Kidney tubule cell (primary cell): ENCODE data around the gene ANTXR2.

Experiments
- DNase-seq: peaks from one replicate; pipeline ENCODE4 v3.0.0-alpha.2; 2018; ENCODE audit warnings: low spot score

ANTXR2 gene

DNA sequence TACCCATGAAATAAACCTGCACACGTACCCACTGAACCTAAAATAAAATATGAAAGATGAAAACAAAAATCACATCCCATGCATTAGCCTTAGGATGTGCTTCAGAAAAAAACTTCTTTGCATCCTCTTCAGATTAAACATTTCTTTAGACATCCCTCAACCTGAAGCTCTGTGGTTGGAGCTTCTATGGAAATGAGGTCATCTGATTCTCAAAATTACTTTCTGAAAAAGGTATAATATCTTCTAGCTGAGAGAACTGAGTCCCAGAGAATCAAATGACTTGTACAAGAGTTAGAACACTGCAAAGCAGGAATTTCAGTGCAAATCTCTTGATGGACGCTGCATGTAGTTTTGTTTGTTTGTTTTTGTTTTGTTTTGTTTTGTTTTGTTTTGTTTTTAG lies 19.1 kb upstream of the ANTXR2 start:
- no peak for DNase-seq

DNA sequence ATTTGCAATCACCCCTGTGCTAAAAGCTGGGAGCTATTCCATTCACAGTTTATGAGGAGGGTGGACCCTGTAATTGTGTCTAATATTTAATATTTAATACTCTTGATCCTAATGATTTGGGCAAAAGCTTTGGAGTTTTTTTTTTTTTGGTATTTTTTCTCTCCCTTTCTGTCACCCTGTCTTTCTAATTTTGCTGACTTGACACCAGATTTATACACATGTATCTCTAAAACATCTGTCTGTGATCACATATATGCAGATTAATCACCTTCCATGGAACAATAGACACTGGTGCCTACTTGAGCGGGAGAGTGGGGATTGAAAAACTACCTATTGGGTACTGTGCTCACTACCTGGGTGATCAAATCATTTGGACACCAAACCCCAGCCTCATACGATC lies 18.7 kb upstream of the ANTXR2 start:
- DNase-seq: no peak

DNA sequence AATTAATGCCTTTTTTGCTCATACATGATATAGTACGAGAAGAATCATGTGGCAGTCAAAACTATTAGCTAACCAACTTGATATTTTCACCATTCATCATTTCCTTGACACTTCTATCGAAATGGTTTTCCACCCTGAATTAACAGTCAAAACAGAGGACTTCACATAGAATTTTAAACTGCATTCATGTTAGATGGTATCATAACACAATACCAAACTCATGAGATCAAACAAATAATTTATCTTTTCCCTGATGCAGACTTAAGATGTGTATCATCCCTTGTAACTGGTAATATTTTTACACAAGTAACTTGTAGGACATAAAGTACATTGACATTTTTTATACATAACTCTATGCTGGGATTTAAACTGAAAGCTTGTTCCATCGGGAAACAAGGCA lies 18.2 kb upstream of the ANTXR2 start:
- DNase-seq: no peak

DNA sequence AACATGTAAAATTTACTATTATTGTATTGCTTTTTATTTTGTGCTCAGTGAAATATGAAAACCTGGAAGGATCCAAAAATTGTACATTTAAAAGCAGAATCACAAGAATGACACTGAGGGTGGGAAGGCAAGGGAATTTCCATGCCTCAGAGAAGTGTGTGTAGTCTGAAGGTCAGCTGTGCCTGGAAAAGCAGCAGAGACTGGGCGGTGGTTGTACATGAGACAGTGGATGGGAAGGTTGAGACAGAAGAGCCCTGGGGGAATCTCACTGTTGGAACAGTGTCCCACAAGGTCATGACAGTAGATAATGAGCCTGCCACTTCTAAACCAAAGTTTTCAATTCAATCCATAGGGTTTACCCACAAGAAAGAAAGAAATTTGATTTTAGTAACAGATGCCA lies 17.1 kb upstream of the ANTXR2 start:
- no peak for DNase-seq

DNA sequence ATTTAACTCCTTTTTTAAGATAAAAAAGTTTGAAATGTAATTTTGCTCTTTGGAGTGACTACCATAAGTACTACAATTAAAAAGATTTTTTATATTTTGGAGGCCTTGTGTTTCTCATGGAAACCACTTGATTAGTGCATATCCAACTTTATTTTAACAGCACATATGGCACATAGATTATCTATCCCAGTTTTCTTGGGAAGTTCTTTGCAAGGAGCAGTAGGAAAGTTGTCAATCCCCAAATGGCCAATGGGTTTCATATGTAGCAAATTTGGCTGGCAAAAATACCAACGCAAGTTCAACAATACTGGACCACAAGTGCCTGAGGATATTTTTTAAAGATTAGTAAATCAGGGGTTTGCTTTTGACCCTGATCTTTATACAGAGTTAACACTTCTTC lies 15.4 kb upstream of the ANTXR2 start:
- no peak for DNase-seq

DNA sequence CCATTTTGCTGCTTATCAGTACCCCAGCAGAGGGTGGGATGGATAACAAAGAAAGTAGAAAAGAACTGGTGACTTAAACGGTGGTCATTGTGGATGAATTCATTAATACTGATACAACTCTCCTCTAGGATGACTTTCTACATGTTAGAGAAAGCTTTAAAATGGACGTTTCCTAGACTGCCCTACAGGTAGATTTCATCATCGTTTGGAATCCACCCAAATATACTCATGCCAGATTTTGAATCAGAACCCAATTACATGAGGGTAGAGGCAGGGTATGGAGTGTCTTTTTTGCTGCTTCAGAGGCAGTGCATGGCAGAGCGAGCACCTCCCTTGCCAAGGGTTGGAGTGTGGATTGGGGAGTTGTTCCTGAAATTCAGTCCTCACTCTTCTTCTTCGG lies 13.3 kb upstream of the ANTXR2 start:
- DNase-seq: no peak

DNA sequence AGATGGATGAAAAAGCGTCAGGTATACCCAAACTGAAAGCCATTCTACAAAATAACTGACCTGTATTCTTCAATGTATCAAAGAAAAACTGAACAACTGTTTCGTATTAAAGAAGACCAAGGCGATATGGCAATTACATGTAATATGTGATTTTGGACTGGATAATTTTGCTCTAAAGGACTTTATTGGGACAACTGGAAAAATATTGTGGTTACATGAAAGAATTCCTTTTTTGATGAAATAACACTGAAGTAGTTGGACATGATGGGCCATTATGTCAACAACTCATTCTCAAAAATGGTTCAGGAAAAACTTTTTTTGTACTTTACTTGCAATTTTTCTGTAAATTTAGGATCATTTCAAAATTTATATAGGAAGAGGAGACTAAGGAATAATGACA lies 12.1 kb upstream of the ANTXR2 start:
- DNase-seq: no peak

DNA sequence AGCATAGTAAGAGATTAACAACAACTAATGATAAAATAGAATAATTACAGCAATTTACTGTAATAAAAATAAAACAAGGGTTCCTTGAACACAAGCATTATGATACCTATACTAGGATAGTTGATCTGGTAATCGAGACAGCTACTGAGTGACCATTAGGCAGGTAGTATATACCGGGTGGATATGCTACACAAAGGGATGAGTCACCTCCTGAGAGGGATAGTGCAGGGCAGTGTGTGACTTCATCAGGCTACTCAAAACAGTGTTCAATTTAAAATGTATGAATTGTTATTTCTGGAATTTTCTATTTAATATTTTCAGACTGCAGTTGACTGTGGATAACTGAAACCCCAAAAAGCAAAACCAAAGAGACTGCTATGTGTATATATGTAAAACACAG lies 9.7 kb upstream of the ANTXR2 start:
- DNase-seq: no peak

DNA sequence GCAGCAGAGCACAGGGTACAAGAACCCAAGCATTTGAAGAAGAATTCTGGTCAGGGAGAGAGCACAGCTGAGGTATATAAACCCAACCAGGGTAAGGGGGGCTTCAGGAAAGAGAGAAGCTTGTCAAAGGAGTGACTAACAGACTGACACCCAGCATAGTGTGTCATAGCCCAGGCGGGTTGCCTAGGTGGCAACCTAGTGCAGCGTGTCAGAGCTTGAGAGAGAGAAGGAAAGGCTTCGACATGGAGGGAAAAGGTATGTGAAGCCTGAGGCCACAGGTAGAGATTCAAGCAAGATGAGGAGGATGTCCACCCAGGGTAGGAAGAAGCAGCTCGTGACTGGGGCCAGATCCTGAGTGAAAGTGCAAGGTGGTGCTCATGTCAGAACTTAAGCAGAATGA lies 8.5 kb upstream of the ANTXR2 start:
- DNase-seq: no peak

DNA sequence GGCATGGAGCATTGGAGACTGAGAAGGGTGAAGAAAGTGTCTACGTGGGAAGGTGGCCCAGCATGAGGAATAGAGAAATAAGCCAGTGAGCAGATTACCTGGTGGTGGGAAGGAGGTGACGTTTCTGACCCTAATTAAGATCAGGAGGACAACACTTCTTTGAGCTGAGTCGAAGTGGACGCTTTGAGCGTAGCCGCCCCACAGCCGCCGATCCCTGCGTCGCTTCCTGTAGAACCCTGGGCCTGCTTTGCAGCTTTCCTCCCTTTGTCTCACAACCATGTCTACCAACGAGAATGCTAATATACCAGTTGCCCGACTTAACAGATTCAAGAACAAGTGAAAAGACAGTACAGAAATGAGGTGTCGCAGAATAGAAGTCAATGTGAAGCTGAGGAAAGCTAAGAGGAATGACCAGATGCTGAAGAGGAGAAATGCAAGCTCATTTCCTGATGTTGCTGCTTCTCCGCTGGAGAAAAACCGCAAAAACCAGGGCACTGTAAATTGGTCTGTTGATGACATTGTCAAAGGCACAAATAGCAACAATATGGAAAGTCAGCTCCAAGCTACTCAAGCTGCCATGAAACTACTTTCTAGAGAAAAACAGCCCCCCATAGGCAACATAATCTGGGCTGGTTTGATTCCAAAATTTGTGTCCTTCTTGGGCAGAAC lies 6.4 kb upstream of the ANTXR2 start:
- no peak for DNase-seq

DNA sequence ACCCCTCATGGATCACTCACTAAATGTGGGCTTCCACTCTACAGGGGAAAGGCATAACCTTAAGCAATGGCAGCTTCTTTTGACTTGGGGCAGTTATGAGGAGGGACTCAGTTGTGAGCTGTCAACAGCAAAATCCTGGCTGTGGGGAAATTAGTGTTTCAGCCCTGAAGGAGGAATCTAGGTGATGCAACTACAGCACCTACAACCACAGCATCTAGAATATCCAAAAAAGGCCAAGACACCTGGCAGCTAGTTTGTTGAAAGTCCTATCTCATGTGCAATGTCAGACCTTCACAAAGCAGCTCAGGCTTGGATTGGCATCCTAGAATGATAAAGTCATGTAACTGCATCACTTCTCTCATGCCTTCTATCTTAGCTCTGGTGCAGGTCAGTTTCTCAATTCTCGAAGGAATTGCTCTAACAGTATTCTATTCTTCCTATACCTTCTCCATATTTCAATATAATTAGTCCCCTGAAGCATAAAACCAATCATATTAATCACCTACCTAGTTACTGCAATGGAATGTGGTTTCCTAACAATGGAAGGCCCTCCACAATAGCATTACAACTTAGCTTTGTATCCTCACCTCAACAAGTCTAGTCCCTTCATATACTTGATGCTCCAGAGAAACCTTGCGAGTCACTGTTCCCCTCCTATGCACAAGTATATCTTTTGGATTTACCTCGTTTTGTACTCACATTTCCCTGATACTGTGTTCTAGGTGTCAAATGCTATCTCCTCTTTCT lies 5.5 kb upstream of the ANTXR2 start:
- DNase-seq: peak; percentile 38

DNA sequence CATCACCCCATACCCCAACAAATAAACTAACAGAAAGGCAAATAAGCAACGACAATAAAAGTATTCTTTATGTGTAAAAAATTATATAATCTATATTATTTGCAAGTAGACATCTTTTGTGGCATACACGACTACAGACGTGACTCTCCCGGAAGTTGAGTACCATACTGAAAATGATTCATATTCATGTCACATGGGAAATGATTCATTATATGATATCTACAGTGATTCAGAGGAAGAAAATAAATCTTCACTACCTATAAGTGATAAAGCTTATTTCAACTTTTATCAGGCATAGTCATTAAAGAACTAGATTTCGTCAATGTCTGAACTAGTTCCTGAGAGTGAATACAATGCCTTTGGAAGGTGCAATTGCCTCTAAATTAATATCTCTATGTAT lies 4.6 kb upstream of the ANTXR2 start:
- no peak for DNase-seq

DNA sequence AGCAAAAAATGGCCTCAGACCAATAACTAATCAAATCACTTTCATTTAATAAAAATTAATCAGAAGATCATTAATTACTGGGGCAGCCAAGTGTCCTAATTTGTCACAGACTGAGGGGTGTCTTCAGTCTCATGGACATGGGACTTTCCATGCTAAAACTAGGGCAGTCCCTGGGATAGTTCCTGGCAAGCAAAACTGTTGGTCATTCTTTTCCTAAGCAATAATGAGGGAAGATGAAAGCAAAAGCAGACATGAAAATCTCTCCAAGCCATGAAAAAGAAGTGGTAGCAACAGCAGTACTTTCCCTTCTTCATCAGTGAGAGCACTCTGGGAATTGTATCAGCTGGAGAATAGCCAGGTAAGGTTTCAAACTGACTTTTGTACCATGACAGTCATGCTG lies 3.7 kb upstream of the ANTXR2 start:
- no peak for DNase-seq

DNA sequence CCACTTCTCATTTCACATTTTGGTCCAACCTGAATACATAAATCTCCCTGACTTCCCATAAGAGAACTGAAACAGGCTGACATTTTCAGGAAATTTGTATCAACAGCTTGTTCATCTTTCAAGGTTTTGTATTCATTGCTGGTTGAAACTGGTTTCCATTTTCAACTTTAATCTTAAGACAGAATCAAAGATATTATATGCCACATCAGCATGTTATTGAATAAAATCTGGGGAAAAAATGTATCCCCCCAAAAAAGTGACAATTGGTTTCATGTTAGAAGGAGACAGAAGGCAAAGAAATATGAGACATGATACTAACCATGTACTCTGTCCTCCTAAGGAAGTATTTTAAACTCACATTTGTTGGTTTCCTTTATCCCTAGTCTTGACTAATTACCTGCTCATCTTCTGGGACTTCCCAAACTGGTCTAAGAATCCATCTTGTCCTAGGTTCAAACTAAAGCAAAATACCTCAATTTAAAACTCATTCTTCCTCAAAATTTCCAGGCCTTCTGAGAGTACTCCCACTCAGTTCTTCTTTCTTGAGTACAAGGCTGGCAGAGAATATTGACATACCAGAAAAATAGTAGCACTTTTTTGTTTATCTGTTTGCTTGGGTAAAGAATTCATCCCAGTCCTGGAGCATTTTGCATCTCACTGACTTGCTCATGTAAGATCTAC lies 3.1 kb upstream of the ANTXR2 start:
- DNase-seq: no peak

DNA sequence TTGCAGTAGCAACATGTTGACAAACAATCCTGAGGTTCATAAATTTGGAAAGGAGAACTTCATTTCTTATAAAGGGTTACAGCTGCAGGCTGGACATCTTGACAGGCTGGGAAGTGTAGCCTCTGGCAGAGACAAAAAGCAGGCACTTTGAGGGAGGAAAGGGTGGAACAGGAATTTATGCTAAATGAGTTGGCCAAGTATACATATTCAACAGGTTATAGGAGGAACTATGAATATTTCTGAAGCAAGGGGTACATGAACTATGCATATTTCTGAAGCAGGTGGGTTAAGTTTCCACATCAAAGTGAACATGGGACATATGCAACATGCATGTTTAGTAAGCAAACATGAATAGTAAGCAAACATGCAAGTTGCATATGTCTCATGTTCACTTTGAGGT lies 1.6 kb upstream of the ANTXR2 start:
- no peak for DNase-seq

DNA sequence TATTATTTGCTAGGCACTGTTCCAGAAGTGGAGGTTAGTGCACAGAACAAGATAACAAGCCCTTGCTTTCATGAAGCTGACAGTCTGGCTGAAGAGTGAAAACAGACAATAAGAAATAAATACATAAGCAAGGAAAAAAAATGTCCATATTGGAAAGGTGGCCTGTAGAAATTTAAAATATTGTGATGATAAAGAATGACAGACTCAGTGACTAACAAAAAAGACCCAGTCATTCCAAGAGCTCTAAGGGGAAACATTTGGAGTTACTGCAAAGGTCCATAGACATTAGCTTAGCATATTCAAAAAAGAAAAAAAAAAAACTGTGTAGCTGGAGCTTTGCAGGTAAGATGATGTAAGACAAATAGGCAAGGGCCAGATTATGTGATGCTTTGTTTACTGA lies 1.0 kb upstream of the ANTXR2 start:
- no peak for DNase-seq

DNA sequence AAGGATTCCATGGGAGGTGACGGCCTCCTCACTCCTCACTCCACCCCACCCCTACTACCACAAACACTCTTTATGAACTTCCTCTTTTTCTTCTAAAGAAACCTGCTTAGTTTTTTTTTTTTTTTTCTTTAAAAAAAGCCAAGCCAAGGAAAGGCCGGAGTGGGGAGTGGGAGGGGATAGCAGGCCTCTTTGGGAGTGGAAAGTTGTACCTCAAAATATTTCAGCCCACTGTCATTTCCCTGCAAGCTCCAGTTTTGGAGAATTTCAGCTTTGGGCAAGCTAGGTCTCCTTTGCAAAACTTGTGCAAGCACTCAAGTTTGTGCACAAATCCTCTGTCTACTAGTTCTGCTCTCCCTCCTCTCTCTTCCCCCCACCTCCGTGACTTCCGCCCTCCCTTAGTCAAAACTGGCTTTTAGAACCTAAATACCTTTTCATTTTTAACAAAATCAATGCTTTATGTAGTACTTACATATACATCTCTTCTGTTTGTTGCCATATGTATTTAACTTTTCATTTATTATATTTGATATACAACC lies 512 bp upstream of the ANTXR2 start:
- no peak for DNase-seq

DNA sequence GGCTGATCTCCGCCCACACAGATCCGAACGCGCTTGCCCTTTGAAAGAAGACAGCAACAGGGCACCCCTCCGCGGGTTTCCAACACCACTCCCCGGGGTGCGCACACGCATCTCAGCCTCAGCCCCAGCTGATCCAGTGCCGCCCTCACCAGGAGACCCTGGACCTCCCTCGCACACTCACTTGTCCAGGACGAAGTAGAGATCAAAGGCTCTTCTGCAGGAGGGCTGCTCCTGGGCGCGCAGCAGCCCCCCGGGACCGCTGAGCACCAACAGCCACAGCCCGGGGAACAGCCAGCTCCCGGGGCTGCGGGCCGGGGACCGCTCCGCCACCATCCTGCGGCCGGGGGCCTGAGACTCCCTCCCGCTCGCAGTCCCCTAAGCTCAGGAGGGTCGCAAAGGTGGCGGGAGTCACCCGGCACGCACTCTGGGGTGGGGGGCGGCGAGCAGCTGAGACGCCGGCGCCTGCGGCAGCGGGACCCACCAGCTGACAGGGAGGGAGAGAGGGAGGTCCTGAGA lies 743 bp downstream of the ANTXR2 start:
- DNase-seq: peak; percentile 39

DNA sequence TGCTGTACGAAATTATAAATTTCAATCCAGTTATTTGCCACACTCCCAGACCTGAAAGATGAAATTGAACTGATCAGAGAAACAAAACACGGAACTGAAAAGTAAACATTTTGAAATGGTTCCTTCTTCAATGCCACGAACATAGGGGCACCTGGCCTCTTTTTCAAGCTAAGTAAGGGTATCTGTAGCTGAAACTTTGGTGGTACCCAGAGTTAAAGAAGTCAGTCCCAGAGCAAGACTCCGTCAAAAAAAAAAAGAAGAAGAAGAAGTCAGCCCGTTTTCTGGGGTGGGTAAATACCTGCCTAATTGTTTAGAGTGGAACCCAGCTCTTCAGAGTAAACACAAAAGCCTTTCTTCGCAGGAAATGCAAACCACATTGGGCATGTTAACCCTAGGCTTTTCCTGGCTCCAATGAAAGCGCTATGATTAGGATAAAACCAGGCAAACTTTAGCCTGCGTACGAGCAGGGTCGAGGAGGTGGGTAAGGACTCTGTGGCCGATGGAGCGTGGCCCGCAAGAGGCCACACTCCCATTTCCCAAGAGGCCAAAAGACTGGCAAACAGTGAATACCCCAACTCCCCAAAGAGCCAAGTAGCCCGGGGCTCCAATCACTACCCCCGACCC lies 1.3 kb downstream of the ANTXR2 start:
- no peak for DNase-seq

DNA sequence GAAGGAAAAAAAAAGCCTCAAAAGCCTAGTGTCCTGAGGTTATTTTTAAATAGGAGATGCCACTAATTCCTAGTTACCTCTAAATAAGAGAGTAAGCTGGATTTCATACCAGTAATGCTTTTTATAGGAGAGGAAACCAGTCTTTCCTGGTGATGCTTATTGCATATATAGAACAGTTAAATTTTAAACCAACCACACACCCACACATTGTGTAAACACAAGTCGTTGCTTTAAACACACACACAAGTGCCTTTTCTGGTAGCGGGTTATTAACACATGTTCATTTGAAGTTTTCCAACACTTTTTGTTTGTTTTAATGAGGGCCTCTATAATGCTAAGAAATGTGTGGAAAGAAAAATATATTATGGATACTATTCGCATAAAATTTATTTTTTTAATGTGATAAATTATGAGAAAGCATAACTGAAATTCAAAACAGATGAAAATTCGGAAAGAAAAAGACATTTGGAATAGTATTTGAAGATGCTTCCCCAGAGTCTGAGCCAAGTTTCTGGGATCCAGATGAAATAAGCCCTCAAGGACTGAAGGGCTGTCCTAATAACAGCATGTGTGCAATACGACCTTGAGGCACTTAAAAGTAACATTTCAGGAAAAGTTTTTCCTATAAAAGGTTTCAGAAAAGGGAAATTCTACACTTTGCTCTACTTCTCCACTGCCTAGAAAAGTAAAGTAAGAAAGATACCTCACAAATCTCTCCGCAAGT lies 2.0 kb downstream of the ANTXR2 start:
- peak; percentile 19 for DNase-seq

DNA sequence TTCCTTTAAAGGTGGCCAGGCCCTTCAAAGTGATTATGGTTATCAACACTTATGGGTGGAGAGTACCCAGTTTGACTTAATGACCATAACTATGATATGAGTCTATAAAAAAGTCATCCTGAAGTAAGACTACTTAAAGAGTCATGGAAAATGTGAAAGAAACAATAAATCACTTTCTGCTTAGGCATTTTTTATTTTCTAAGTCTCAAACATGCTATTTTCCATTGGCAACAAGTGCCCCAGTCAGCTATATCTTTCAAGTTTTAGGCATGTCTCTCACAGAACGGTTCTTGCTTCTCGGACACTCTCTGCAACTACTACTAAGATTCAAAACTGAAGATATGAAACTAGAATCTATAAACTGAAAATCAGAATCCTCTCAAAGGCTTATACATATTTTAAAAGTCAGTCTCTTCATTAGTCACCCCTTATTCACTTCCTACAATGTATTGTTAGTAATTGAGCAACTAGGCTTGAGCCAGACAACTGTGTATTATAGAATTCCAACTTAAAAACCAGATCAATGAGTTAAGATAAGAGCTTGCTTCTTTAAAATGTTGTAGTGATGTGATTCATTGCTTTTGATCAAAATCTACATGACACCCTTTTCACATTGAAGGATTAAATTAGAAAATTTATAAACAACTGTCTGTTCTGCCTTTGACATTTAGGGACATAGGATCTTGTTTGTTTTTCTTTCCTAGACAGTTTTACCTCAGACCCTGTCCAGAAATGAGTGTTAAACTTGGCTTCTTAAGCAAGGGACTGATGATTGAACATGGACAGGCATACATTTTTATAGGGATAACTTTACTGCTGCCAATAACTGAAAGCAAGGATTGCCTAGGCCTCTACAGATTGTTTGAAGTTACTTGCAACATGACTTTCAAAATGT lies 2.9 kb downstream of the ANTXR2 start:
- DNase-seq: no peak
